Lower lobe of right lung (tissue), 2 donors: ENCODE results near the gene KANK2. TPM values are rescaled to one million over a fixed set of nuclear protein-coding genes. Genes with fewer than 3 reads are reported as not detected.

Source experiments
- ATAC-seq, 2 donors: fragments of 200-7000 bp; cut with Tn5 transposase; one replicate each; pipeline ENCODE4 v1.9.1; 2020 to 2022; ENCODE audit warnings: mild to moderate bottlenecking in 2 of 2, moderate library complexity in 2 of 2
- DNase-seq: peaks from one replicate; pipeline ENCODE4 v3.0.0-alpha.2; 2020
- H3K27ac ChIP-seq: fragments of 200-600 bp; one replicate; pipeline ENCODE4 v1.8.0; 2022
- H3K27me3 ChIP-seq: fragments of 200-600 bp; one replicate; pipeline ENCODE4 v1.8.0; 2022; ENCODE audit warnings: low read depth
- H3K36me3 ChIP-seq: fragments of 200-600 bp; one replicate; pipeline ENCODE4 v1.8.0; 2022; ENCODE audit warnings: mild to moderate bottlenecking
- H3K4me1 ChIP-seq: fragments of 200-600 bp; one replicate; pipeline ENCODE4 v1.8.0; 2022
- H3K4me3 ChIP-seq: fragments of 200-600 bp; one replicate; pipeline ENCODE4 v1.8.0; 2022; ENCODE audit warnings: mild to moderate bottlenecking
- H3K9me3 ChIP-seq: fragments of 200-600 bp; one replicate; pipeline ENCODE4 v1.8.0; 2022
- intact Hi-C: fragments of 100-400 bp; cut with DNase I; formaldehyde crosslinking; loops from one replicate; pipeline ENCODE4 v1.11.0; 2022
- total RNA-seq: library from RNA; stranded (reverse); fragmentation: NEBNext Ultra II Directional; extraction: Animal tissue kit (Norgen Biotek cat#: 25700); gene quantifications from one replicate; pipeline ENCODE4 v1.2.1, GENCODE V29; 2021
- TF ChIP-seq, protein P1 (sequence below): fragments of 200-600 bp; IDR thresholded peaks from one replicate; pipeline ENCODE4 v1.8.0; 2022; ENCODE audit warnings: antibody characterized with exemption, mild to moderate bottlenecking
- donor health status: DM: no; HTN: yes; CAD: no; lungs with severe emphysema.

Gene KANK2
- total RNA-seq, 1 donor from 2014 or later, result 191 TPM

DNA sequence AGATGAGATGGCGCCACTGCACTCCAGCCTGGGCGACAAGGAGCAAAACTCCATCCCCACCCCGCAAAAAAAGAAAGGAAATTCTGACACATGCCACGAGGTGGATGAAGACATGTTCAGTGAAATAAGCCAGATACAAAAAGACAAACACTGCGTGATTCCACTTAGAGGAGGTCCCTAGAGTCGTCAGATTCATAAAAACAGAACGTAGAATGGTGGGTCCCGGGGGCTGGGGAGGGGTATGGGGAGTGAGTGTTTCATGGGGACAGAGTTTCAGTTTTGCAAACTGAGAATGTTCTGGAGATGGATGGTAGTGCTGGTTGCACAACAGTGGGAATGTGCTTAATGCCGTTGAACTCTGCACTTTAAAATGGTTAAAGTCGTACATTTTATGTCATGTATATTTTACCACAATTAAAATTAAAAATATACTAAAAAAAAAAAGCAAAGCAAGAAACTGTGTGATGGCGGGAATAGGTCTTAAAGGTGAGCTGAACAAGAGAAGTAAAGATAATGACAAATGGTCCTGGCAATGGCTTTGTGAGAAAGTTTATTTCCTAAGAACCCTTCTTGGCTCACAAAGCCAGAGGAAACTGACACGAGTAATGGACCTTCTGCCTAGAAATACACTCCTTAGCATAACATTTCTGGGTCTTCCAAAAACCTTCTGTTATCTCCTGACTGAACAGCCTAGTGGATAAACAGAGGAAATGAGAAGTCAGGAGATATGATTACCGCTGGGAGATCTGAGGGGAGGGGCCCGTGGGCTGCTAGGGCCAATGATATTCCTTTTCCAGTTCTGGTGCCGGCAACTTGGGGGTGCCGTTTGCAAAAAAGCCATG, 37.5 kb downstream of the KANK2 start:
- TF ChIP-seq, protein P1, sequence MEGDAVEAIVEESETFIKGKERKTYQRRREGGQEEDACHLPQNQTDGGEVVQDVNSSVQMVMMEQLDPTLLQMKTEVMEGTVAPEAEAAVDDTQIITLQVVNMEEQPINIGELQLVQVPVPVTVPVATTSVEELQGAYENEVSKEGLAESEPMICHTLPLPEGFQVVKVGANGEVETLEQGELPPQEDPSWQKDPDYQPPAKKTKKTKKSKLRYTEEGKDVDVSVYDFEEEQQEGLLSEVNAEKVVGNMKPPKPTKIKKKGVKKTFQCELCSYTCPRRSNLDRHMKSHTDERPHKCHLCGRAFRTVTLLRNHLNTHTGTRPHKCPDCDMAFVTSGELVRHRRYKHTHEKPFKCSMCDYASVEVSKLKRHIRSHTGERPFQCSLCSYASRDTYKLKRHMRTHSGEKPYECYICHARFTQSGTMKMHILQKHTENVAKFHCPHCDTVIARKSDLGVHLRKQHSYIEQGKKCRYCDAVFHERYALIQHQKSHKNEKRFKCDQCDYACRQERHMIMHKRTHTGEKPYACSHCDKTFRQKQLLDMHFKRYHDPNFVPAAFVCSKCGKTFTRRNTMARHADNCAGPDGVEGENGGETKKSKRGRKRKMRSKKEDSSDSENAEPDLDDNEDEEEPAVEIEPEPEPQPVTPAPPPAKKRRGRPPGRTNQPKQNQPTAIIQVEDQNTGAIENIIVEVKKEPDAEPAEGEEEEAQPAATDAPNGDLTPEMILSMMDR, result no peak
- Histone ChIP-seq H3K4me3 (no peak overlapping the region), H3K36me3 (no peaks in the 10 kb centered on the region), H3K9me3 (peaks cover 4% of the 10 kb centered on the region), H3K27me3 (no peaks in the 10 kb centered on the region), H3K27ac (peak overlapping the region; percentile 65), H3K4me1 (peaks cover 65% of the 10 kb centered on the region)
- ATAC-seq (no peak), DNase-seq (no peak)
- intact Hi-C loops, result no loop called here

DNA sequence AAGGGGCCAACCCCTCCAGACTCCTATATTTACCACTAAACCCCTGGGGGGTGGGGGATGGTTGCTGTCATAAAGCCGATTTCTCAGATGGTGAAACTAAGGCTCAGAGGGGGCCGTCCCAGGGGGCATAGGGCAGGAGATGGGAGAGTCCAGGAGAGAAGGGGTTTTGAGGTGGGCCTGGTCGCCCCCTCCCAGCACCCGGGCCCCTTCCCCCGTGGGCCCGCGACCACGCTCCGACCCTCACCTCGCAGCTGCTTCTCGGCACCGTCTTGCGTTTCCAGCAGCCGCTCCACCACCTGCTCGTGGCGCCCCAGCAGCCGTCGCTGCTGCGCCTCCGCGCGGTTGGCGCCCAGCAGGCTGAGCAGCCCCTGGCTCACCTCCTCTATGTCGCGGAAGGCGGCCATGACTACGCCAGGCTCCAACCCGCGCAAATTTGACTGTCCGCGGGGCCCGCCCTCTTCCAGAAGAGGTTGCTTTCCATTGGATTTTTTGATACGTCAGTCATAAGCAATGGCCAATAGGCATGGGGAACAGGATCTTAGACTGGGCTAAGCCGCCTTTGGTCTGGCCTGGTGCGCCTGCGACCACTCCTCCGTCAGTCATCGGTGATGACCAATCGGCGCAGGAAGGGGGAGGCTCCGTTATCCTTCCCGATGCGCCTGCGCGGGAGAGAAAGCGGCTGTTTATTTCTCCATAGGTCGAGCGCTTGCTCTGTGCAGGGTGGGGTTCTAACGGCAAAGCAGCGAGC, 41.8 kb downstream of the KANK2 start, which contains the start of gene SPC24:
TSS of gene SPC24 (minus strand) at position 410 of the 748 bp plus-strand sequence. CDS start at position 404, 6 bp downstream.
- H3K4me1 ChIP-seq, result peaks cover 57% of the 10 kb centered on the region
- peaks cover 1% of the 10 kb centered on the region for H3K9me3 ChIP-seq
- H3K36me3 ChIP-seq, result no peaks in the 10 kb centered on the region
- intact Hi-C loops, result no loop called here
- TF ChIP-seq, protein P1, result no peak
- peak within 1 kb of the TSS; percentile 76 for H3K4me3 ChIP-seq
- ATAC-seq (peak; percentile 95 to 97), DNase-seq (peak; percentile 95)
- H3K27me3 ChIP-seq, result no peaks in the 10 kb centered on the region
- peak within 1 kb of the TSS; percentile 69 for H3K27ac ChIP-seq

DNA sequence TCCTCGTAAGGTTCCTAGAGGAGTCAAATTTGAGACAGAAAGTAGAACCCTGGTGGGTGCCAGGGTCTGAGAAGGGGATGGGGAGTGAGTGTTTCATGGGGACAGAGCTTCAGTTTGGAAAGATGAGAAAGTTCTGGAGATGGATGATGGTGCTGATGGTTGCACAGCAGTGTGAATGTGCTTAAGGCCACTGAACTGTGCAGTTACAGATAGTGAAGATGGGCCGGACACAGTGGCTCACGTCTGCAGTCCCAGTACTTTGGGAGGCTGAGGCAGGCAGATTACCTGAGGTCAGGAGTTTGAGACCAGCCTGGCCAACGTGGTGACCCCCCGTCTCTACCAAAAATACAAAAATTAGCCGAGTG, 42.7 kb downstream of the KANK2 start:
- intact Hi-C loops, result no loop called here
- no peaks in the 10 kb centered on the region for H3K9me3 ChIP-seq
- no peak for ATAC-seq
- H3K36me3 ChIP-seq, result no peaks in the 10 kb centered on the region
- no peak overlapping the region for H3K27ac ChIP-seq
- no peaks in the 10 kb centered on the region for H3K27me3 ChIP-seq
- peaks cover 50% of the 10 kb centered on the region for H3K4me1 ChIP-seq
- no peak for DNase-seq
- TF ChIP-seq, protein P1, result no peak
- H3K4me3 ChIP-seq, result no peak overlapping the region

DNA sequence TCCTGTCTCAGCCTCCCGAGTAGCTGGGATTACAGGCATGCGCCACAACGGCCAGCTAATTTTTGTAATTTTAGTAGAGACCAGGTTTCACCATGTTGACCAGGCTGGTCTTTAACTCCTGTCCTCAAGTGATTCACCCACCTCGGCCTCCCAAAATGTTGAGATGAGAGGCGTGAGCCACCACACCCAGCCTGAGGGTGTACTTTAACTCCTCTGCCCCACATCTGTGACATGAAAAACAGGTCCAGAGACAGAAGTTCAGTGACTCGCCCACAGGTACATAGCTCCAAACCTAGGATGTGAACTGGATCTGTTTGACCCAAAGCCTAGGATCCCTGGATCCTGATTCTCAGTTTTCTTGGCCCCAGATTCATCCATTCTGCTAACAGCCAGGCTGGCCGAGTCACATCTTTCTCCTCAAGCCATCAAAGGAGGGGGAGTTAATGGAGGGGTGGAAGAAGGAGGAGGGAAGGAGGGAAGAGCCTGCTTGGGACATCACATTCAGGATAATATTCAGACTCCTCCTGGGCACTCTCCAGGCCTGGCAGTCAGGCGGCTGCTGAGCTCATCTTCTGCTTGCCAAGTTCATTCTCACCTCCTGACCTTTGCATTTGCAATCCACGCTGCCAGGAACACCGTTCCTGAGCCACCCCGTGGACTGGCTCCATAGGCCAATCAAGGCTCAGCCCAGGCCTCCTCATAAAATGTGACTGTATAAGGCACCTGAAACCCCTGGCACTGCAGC, 44.9 kb downstream of the KANK2 start:
- ATAC-seq, result peak; percentile 1 to 9
- H3K9me3 ChIP-seq, result no peaks in the 10 kb centered on the region
- H3K36me3 ChIP-seq, result no peaks in the 10 kb centered on the region
- TF ChIP-seq, protein P1, result no peak
- intact Hi-C loops, result no loop called here
- H3K27me3 ChIP-seq, result no peaks in the 10 kb centered on the region
- peaks cover 29% of the 10 kb centered on the region for H3K4me1 ChIP-seq
- peak overlapping the region; percentile 48 for H3K27ac ChIP-seq
- H3K4me3 ChIP-seq, result no peak overlapping the region
- DNase-seq, result no peak

DNA sequence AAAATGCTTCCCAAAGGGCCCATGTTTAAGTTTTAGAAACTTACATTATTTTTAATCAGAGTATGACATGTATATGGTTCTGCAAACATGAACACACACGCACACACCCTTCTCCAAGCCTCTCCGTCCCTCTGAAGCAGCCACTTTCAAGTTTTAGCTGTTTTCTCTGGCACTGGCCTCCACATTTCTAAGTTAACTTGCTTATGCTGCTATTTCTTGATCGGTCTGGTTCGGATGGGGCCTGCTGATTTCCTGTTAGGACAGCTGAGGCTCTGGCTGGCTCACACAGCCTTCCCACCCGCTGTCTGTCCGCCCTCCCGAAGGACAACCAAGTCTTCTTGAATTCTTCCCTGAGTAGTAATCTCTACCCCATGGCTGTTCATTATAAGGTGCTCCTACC, 46.2 kb downstream of the KANK2 start:
- H3K27ac ChIP-seq, result peak overlapping the region; percentile 62
- DNase-seq (no peak), ATAC-seq (no peak)
- no peak overlapping the region for H3K4me3 ChIP-seq
- H3K9me3 ChIP-seq, result no peaks in the 10 kb centered on the region
- TF ChIP-seq, protein P1, result no peak
- H3K4me1 ChIP-seq, result peaks cover 19% of the 10 kb centered on the region
- H3K27me3 ChIP-seq, result no peaks in the 10 kb centered on the region
- H3K36me3 ChIP-seq, result no peaks in the 10 kb centered on the region
- intact Hi-C loops, result no loop called here
